K562 (cell line): ENCODE data around the gene DIS3L2. TPM values are rescaled to one million over a fixed set of nuclear protein-coding genes. Genes with fewer than 3 reads are reported as not detected.

ENCODE experiments used
- ATAC-seq: fragments of 200-7000 bp; cut with Tn5 transposase; 3 replicates; pipeline ENCODE4 v1.9.1; 2020; ENCODE audit warnings: moderate library complexity
- BruUV-seq: library from RNA; stranded (reverse); fragments of 400-500 nt; replicated peaks from 2 replicates; lab custom pipeline; 2021; lab: Mats Ljungman, UMichigan
- CTCF ChIA-PET: fragments of 300-600 bp; formaldehyde crosslinking; extraction: SDS; loops from one replicate; lab custom pipeline; 2021; ENCODE audit warnings: low intra/inter-chr PET ratio; lab: Yijun Ruan, JAX
- POLR2A ChIA-PET: fragments of 300-600, 350-650 bp; sonication (Branson Sonifier 250); formaldehyde crosslinking; extraction: SDS; loops from one replicate; lab custom pipeline; 2021; ENCODE audit warnings: antibody characterized with exemption, inconsistent platforms; lab: Yijun Ruan, JAX
- DNase-seq, 4 experiments: peaks; one replicate each; pipeline versions ENCODE4 v3.0.0 to v3.0.0-alpha.2; 2011 to 2018; ENCODE audit warnings: low spot score in 3 of 4, mixed read lengths in 3 of 4; ENCODE audit errors: extremely low read depth in 1 of 4
- FAIRE-seq: peaks from 2 replicates; lab custom pipeline; 2011; peaks lifted over from hg19 to GRCh38; lab: Jason Lieb, UNC
- H2AFZ ChIP-seq: 2 replicates; pipeline ENCODE4 v1.6.0; 2011; ENCODE audit warnings: low read depth, low read length, control low read depth, inconsistent platforms
- H3K27ac ChIP-seq: fragments of 200-600 bp; 3 replicates; pipeline ENCODE4 v1.8.0; 2011; ENCODE audit warnings: low read depth, mild to moderate bottlenecking, control low read depth, inconsistent platforms, low read length, moderate library complexity, mixed read lengths; ENCODE audit errors: extremely low read depth
- H3K27me3 ChIP-seq, 2 experiments: fragments of 300-600 bp in 1 of 2; 2 replicates in 1 of 2; 3 replicates in 1 of 2; pipeline versions ENCODE4 v1.6.0 to v1.8.0; 2011; ENCODE audit warnings: inconsistent platforms in 2 of 2, low read length in 2 of 2, mild to moderate bottlenecking in 1 of 2, mixed read lengths in 1 of 2, moderate library complexity in 1 of 2; ENCODE audit not compliant: control insufficient read depth in 2 of 2, insufficient read depth in 2 of 2
- H3K36me3 ChIP-seq: fragments of 300-600 bp; 3 replicates; pipeline ENCODE4 v1.8.0; 2011; ENCODE audit warnings: mild to moderate bottlenecking, low read length, inconsistent platforms; ENCODE audit not compliant: control insufficient read depth, insufficient read depth
- H3K4me1 ChIP-seq, 2 experiments: fragments of 200-600 bp in 1 of 2; replicated peaks in 1 of 2; 2 replicates in 1 of 2; 3 replicates in 1 of 2; pipeline versions ENCODE4 v1.5.1 to v1.8.0; 2011; ENCODE audit warnings: inconsistent platforms in 2 of 2, low read length in 2 of 2, mild to moderate bottlenecking in 1 of 2, mixed read lengths in 1 of 2, moderate library complexity in 1 of 2; ENCODE audit not compliant: control insufficient read depth in 2 of 2, insufficient read depth in 2 of 2
- H3K4me2 ChIP-seq: 2 replicates; pipeline ENCODE4 v1.6.1; 2011; ENCODE audit warnings: low read length, control low read depth, inconsistent platforms, mixed read lengths; ENCODE audit not compliant: insufficient read depth
- H3K4me3 ChIP-seq: fragments of 200-600 bp; sonication (generic), shearing (Covaris generic); 2 replicates; pipeline ENCODE4 v1.5.1; 2016; ENCODE audit warnings: control low read depth, inconsistent platforms
- H3K79me2 ChIP-seq: fragments of 200-600 bp; 3 replicates; pipeline ENCODE4 v1.8.0; 2011; ENCODE audit warnings: low read length, inconsistent platforms; ENCODE audit not compliant: control insufficient read depth, insufficient read depth
- H3K9ac ChIP-seq, 2 experiments: 2 replicates each; pipeline versions ENCODE4 v1.6.0 to v1.6.1; 2011; ENCODE audit warnings: low read depth in 2 of 2, low read length in 2 of 2, control low read depth in 1 of 2, inconsistent platforms in 1 of 2, mild to moderate bottlenecking in 1 of 2, mixed read lengths in 1 of 2; ENCODE audit not compliant: insufficient read depth in 1 of 2
- H3K9me1 ChIP-seq: one replicate; pipeline ENCODE4 v1.6.0; 2011; ENCODE audit warnings: inconsistent platforms, mild to moderate bottlenecking, low read length, moderate library complexity; ENCODE audit not compliant: control insufficient read depth, insufficient read depth
- H3K9me3 ChIP-seq: replicated peaks from 2 replicates; pipeline ENCODE4 v1.5.1; 2011; ENCODE audit warnings: low read depth, low read length, inconsistent platforms; ENCODE audit not compliant: control insufficient read depth, insufficient read depth
- H4K20me1 ChIP-seq: replicated peaks from 2 replicates; pipeline ENCODE4 v1.6.1; 2011; ENCODE audit warnings: low read length, inconsistent platforms, mixed read lengths; ENCODE audit not compliant: control insufficient read depth, insufficient read depth
- RBBP5 ChIP-seq: fragments of 200-600 bp; sonication (generic); IDR thresholded peaks from 2 replicates; pipeline ENCODE4 v1.6.1; 2012; ENCODE audit warnings: borderline replicate concordance, mild to moderate bottlenecking, low read length, control low read depth, inconsistent platforms; ENCODE audit not compliant: insufficient read depth, poor library complexity, severe bottlenecking
- ZSCAN32 ChIP-seq: fragments of 450-650 bp; formaldehyde crosslinking; IDR thresholded peaks from 2 replicates; pipeline ENCODE4 v1.4.0; 2020; ENCODE audit warnings: mild to moderate bottlenecking, moderate library complexity
- WGBS: fragments of 100-300 bp; shearing (Covaris generic); methylation state at CpG from one replicate; pipeline ENCODE4 v1.1.6; 2016; ENCODE audit warnings: low coverage, mixed read lengths; ENCODE audit not compliant: insufficient coverage; ENCODE audit errors: missing lambda C conversion rate; 5-methylcytosine and 5-hydroxymethylcytosine counted together
- in situ Hi-C: fragments of 300-500 bp; cut with MboI; formaldehyde crosslinking; loops from 4 replicates; pipeline ENCODE4 v1.15.0; 2018; ENCODE audit warnings: inconsistent platforms, mixed read lengths
- intact Hi-C: fragments of 100-400 bp; cut with micrococcal nuclease; formaldehyde crosslinking; loops from 2 replicates; pipeline ENCODE4 v1.14.2; 2022
- polyA plus RNA-seq, 8 experiments: library from polyadenylated mRNA; depleted of rRNA in 4 of 8; stranded (reverse) in 5 of 8; unstranded in 3 of 8; fragments of >200 nt; fragmentation: Nextera tagmentation in 2 of 8; fragmentation: Illumina TruSeq in 1 of 8; extraction: Ambion mirVana in 2 of 8; extraction: Trizol in 1 of 8; gene quantifications; 2 replicates each; pipeline versions ENCODE4 v1.2.1 to v1.2.3, GENCODE V29; 2011 to 2014; ENCODE audit warnings: inconsistent platforms in 1 of 8, missing spikeins in 1 of 8
- total RNA-seq, 7 experiments: library from RNA; depleted of rRNA in 6 of 7; stranded (reverse); fragments of >200 nt in 6 of 7; fragmentation: Illumina TruSeq in 2 of 7; extraction: Trizol in 2 of 7; gene quantifications; 2 replicates each; pipeline versions ENCODE4 v1.2.1 to v1.2.3, GENCODE V29; 2011 to 2021; ENCODE audit warnings: low replicate concordance in 1 of 7
- TF ChIP-seq, protein P1 (sequence below): fragments of 250-450 bp; sonication (Bioruptor Pico); IDR thresholded peaks from 2 replicates; pipeline ENCODE4 v1.4.0; 2020

DIS3L2 gene
- total and polyA plus RNA-seq, 9 of the 15 experiments (the other 6 are each of a cell fraction or from before 2014, with no cell fraction given) = 1.5 to 19.2 (median 11.2) TPM

DNA sequence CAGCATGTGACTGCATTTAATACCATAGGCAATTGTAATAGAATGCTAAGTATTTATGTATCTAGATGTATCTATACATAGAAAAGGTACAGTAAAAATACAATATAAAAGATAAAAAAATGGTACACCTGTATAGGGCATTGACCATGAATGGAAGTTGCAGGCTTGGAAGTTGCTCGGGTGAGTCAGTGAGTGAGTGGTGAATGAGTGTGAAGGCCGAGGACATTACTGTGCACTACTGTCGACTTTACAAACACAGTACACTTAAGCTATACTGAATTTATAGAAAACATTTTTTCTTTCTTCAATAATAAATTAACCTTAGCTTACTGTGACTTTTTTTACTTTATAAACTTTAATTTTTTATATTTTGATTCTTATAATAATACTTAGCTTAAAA lies 8.9 kb downstream of the DIS3L2 start:
- no TSS peak for BruUV-seq
- in situ Hi-C loops = no loop called here

More for the DNA sequence above, 8.9 kb downstream of the DIS3L2 start:
- no peak overlapping the region for H3K4me2 ChIP-seq
- TF ChIP-seq RBBP5 (no peak), ZSCAN32 (no peak)
- TF ChIP-seq, protein P1, sequence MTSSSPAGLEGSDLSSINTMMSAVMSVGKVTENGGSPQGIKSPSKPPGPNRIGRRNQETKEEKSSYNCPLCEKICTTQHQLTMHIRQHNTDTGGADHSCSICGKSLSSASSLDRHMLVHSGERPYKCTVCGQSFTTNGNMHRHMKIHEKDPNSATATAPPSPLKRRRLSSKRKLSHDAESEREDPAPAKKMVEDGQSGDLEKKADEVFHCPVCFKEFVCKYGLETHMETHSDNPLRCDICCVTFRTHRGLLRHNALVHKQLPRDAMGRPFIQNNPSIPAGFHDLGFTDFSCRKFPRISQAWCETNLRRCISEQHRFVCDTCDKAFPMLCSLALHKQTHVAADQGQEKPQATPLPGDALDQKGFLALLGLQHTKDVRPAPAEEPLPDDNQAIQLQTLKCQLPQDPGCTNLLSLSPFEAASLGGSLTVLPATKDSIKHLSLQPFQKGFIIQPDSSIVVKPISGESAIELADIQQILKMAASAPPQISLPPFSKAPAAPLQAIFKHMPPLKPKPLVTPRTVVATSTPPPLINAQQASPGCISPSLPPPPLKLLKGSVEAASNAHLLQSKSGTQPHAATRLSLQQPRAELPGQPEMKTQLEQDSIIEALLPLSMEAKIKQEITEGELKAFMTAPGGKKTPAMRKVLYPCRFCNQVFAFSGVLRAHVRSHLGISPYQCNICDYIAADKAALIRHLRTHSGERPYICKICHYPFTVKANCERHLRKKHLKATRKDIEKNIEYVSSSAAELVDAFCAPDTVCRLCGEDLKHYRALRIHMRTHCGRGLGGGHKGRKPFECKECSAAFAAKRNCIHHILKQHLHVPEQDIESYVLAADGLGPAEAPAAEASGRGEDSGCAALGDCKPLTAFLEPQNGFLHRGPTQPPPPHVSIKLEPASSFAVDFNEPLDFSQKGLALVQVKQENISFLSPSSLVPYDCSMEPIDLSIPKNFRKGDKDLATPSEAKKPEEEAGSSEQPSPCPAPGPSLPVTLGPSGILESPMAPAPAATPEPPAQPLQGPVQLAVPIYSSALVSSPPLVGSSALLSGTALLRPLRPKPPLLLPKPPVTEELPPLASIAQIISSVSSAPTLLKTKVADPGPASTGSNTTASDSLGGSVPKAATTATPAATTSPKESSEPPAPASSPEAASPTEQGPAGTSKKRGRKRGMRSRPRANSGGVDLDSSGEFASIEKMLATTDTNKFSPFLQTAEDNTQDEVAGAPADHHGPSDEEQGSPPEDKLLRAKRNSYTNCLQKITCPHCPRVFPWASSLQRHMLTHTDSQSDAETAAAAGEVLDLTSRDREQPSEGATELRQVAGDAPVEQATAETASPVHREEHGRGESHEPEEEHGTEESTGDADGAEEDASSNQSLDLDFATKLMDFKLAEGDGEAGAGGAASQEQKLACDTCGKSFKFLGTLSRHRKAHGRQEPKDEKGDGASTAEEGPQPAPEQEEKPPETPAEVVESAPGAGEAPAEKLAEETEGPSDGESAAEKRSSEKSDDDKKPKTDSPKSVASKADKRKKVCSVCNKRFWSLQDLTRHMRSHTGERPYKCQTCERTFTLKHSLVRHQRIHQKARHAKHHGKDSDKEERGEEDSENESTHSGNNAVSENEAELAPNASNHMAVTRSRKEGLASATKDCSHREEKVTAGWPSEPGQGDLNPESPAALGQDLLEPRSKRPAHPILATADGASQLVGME = no peak
- no peak overlapping the region for H3K9ac ChIP-seq
- ChIA-PET POLR2A (no interaction called here), CTCF (no interaction called here)
- ATAC-seq (no peak), FAIRE-seq (no peak), DNase-seq (no peak)
- H3K36me3 ChIP-seq = no peaks in the 10 kb centered on the region
- no peaks in the 10 kb centered on the region for H3K27me3 ChIP-seq
- no peak overlapping the region for H2AFZ ChIP-seq
- no peaks in the 10 kb centered on the region for H4K20me1 ChIP-seq
- intact Hi-C loops = no loop called here
- H3K79me2 ChIP-seq = peaks cover 31% of the 10 kb centered on the region
- H3K9me1 ChIP-seq = no peaks in the 10 kb centered on the region
- peaks cover 3% of the 10 kb centered on the region; the same call in 1 of the 2 replicates for H3K9me3 ChIP-seq
- no peaks in the 10 kb centered on the region; a peak in 1 of 5 replicates for H3K4me1 ChIP-seq
- no peak overlapping the region for H3K4me3 ChIP-seq
- WGBS = 88% methylated on average over 3 of the region's 3 CpGs
- H3K27ac ChIP-seq = no peak overlapping the region
